Neuronal stem cell (in vitro differentiated cells): Measurements from ENCODE around the gene ATM.
"Not testable (repeated sequence)": the region's sequence is repeated elsewhere in the genome, so short reads cannot be mapped to it uniquely, and the experiment has no call there.

Experiments used
- DNase-seq: peaks from one replicate; pipeline ENCODE4 v3.0.0-alpha.2; 2013; ENCODE audit warnings: low spot score
- H2AFZ ChIP-seq: one replicate; pipeline ENCODE4 v1.6.1; 2013; ENCODE audit warnings: mild to moderate bottlenecking, low read length, inconsistent platforms
- H2AK5ac ChIP-seq: 2 replicates; pipeline ENCODE4 v1.6.1; 2013; ENCODE audit warnings: low read depth, mild to moderate bottlenecking, inconsistent platforms, low read length, moderate library complexity, mixed read lengths
- H2BK120ac ChIP-seq: 2 replicates; pipeline ENCODE4 v1.6.1; 2013; ENCODE audit warnings: low read depth, mild to moderate bottlenecking, inconsistent platforms, low read length, moderate library complexity, mixed read lengths
- H2BK12ac ChIP-seq: one replicate; pipeline ENCODE4 v1.6.1; 2013; ENCODE audit warnings: low read length, inconsistent platforms
- H2BK15ac ChIP-seq: 2 replicates; pipeline ENCODE4 v1.6.1; 2013; ENCODE audit warnings: mild to moderate bottlenecking, low read length, inconsistent platforms, mixed read lengths
- H2BK5ac ChIP-seq: one replicate; pipeline ENCODE4 v1.6.1; 2013; ENCODE audit warnings: inconsistent platforms, mild to moderate bottlenecking, low read length, moderate library complexity
- H3K14ac ChIP-seq: one replicate; pipeline ENCODE4 v1.6.1; 2013; ENCODE audit warnings: low read length, inconsistent platforms
- H3K18ac ChIP-seq: 2 replicates; pipeline ENCODE4 v1.6.1; 2013; ENCODE audit warnings: low read length, inconsistent platforms
- H3K23ac ChIP-seq: 2 replicates; pipeline ENCODE4 v1.6.1; 2013; ENCODE audit warnings: low read depth, mild to moderate bottlenecking, mixed read lengths, low read length, inconsistent platforms; ENCODE audit not compliant: poor library complexity
- H3K27ac ChIP-seq: replicated peaks from 3 replicates; pipeline ENCODE4 v1.5.1; 2013; ENCODE audit warnings: low read length, inconsistent platforms
- H3K27me3 ChIP-seq, 3 experiments: 2 replicates each; pipeline ENCODE4 v1.6.1; 2013; ENCODE audit warnings: low read length in 3 of 3, mild to moderate bottlenecking in 2 of 3, inconsistent platforms in 1 of 3, low read depth in 1 of 3, mixed read lengths in 1 of 3, moderate library complexity in 1 of 3; ENCODE audit not compliant: control insufficient read depth in 3 of 3, insufficient read depth in 3 of 3
- H3K36me3 ChIP-seq, 2 donors: replicated peaks in 1 of 2; 2 replicates each; pipeline ENCODE4 v1.6.1; 2013; ENCODE audit warnings: low read length in 2 of 2; ENCODE audit not compliant: control insufficient read depth in 2 of 2, insufficient read depth in 2 of 2
- H3K4ac ChIP-seq: 2 replicates; pipeline ENCODE4 v1.6.1; 2013; ENCODE audit warnings: inconsistent platforms, mild to moderate bottlenecking, low read length, moderate library complexity
- H3K4me1 ChIP-seq, 2 donors: 1 replicate in 1 of 2; 2 replicates in 1 of 2; pipeline ENCODE4 v1.6.1; 2013; ENCODE audit warnings: low read length in 2 of 2, low read depth in 1 of 2; ENCODE audit not compliant: control insufficient read depth in 2 of 2, insufficient read depth in 1 of 2
- H3K4me2 ChIP-seq: one replicate; pipeline ENCODE4 v1.6.1; 2013; ENCODE audit warnings: mild to moderate bottlenecking, low read length, inconsistent platforms; ENCODE audit not compliant: insufficient read depth, poor library complexity, severe bottlenecking
- H3K4me3 ChIP-seq, 2 donors: 2 replicates each; pipeline ENCODE4 v1.5.1; 2013; ENCODE audit warnings: low read length in 2 of 2, mild to moderate bottlenecking in 2 of 2, inconsistent platforms in 1 of 2, moderate library complexity in 1 of 2
- H3K79me1 ChIP-seq: one replicate; pipeline ENCODE4 v1.6.1; 2013; ENCODE audit warnings: low read depth, mild to moderate bottlenecking, inconsistent platforms, low read length, moderate library complexity
- H3K9ac ChIP-seq: one replicate; pipeline ENCODE4 v1.6.1; 2013; ENCODE audit warnings: mild to moderate bottlenecking, low read depth, low read length, inconsistent platforms; ENCODE audit not compliant: poor library complexity
- H3K9me3 ChIP-seq, 2 donors: replicated peaks in 1 of 2; 2 replicates each; pipeline versions ENCODE3 to v1.6.1; 2013; ENCODE audit warnings: low read length in 2 of 2, mild to moderate bottlenecking in 2 of 2, inconsistent platforms in 1 of 2, low read depth in 1 of 2, mixed read lengths in 1 of 2, moderate library complexity in 1 of 2; ENCODE audit not compliant: control insufficient read depth in 2 of 2, insufficient read depth in 1 of 2
- H4K8ac ChIP-seq: one replicate; pipeline ENCODE4 v1.6.1; 2013; ENCODE audit warnings: low read depth, mild to moderate bottlenecking, inconsistent platforms, low read length, moderate library complexity
- H4K91ac ChIP-seq: one replicate; pipeline ENCODE4 v1.6.1; 2013; ENCODE audit warnings: low read length, low read depth, mild to moderate bottlenecking, inconsistent platforms; ENCODE audit not compliant: poor library complexity
- WGBS, 2 donors: extraction: QIAGEN DNeasy Blood & Tissue Kit; methylation state at CpG; one replicate each; pipeline ENCODE4 v1.1.7; 2013; ENCODE audit warnings: missing lambda C conversion rate in 2 of 2, mixed read lengths in 1 of 2; ENCODE audit not compliant: insufficient read length in 2 of 2, insufficient replicate concordance in 1 of 2; ENCODE audit errors: extremely low coverage in 2 of 2; 5-methylcytosine and 5-hydroxymethylcytosine counted together

ATM gene

DNA sequence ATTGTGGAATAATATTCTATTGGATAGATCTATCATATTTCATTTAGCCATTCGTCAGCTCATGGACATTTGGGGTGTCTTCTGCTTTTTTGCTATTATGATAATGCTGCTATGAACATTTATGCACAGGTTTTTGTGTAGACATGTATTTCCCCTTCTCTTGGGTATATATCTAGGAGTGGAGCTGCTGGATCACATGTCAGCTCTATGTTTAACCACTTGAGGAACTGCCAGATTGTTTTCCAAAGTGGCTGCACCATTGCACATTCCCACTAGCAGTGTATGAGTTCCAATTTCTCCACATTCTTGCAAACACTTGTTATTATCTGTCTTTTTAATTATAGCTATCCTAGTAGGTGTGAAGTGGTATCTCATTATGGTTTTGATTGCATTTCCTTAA lies 169.5 kb downstream of the ATM start:
- Histone ChIP-seq H3K79me1 (no peaks in the 10 kb centered on the region), H2BK120ac (no peak overlapping the region), H4K8ac (no peak overlapping the region), H3K27me3 (no peaks in the 10 kb centered on the region), H3K27ac (no peak overlapping the region), H3K36me3 (no peaks in the 10 kb centered on the region), H2AK5ac (no peak overlapping the region), H2BK12ac (no peak overlapping the region), H3K9me3 (no peaks in the 10 kb centered on the region), H3K4ac (no peak overlapping the region), H3K9ac (no peak overlapping the region), H2BK5ac (no peak overlapping the region), H3K4me1 (no peaks in the 10 kb centered on the region), H3K23ac (no peak overlapping the region), H2AFZ (no peak overlapping the region), H2BK15ac (no peak overlapping the region), H3K4me2 (no peak overlapping the region), H4K91ac (no peak overlapping the region), H3K14ac (no peak overlapping the region), H3K18ac (no peak overlapping the region), H3K4me3 (no peak overlapping the region)
- DNase-seq: no peak
- WGBS, 2 donors: no CpG with 5 or more reads among the region's 1 CpG

- Histone ChIP-seq H3K23ac (no peak overlapping the region), H3K4me2 (no peak overlapping the region), H2AFZ (no peak overlapping the region), H2BK12ac (no peak overlapping the region), H2BK15ac (no peak overlapping the region), H4K8ac (no peak overlapping the region), H3K9ac (no peak overlapping the region), H3K27me3 (no peaks in the 10 kb centered on the region), H2AK5ac (no peak overlapping the region), H3K14ac (no peak overlapping the region), H3K36me3 (no peaks in the 10 kb centered on the region), H2BK120ac (no peak overlapping the region), H3K27ac (no peak overlapping the region), H4K91ac (no peak overlapping the region), H3K9me3 (no peaks in the 10 kb centered on the region), H3K4me3 (no peak overlapping the region), H3K4me1 (no peaks in the 10 kb centered on the region), H3K79me1 (no peaks in the 10 kb centered on the region), H3K18ac (no peak overlapping the region), H2BK5ac (no peak overlapping the region), H3K4ac (no peak overlapping the region)
- WGBS, 2 donors: no CpG with 5 or more reads among the region's 1 CpG
- no peak for DNase-seq
These were observed 170.2 kb downstream of the ATM start for GRCh38 chr11:108393046-108393445.

DNA sequence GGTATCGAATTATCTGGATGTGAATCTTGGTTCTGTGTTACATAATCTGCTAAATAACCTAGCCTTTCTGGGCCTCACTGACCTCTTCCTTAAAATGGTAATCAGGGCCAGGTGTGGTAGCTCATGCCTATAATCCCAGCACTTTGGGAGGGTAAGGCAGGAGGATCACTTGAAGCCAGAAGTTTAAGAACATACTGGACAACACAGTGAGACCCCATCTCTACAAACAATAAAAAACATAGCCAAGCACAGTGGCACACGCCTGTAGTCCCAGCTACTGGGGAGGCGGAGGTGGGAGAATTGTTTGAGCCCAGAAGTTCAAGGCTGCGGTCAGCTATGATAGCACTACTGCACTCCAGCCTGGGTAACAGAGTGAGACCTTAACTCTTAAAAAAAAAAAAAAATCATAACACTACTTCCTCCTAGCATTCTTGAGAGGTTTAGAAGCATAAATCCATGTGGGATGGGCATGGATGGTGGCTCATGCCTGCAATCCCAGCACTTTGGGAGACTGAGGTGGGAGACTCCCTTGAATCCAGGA lies 171.9 kb downstream of the ATM start:
- WGBS, 2 donors: no CpG with 5 or more reads among the region's 4 CpGs
- no peak overlapping the region for H3K4me2 ChIP-seq
- no peak for DNase-seq

GRCh38 chr11:108396672-108397071 lies 173.8 kb downstream of the ATM start:
- not testable (repeated sequence) for H2BK15ac ChIP-seq, H4K91ac ChIP-seq, H3K14ac ChIP-seq, H3K4ac ChIP-seq, H3K4me1 ChIP-seq, H2BK120ac ChIP-seq, H3K79me1 ChIP-seq, H2BK12ac ChIP-seq, H3K18ac ChIP-seq, H3K27ac ChIP-seq, H3K4me2 ChIP-seq, H4K8ac ChIP-seq, H3K23ac ChIP-seq, H3K9me3 ChIP-seq, H2AFZ ChIP-seq, H2AK5ac ChIP-seq, H2BK5ac ChIP-seq, DNase-seq, H3K27me3 ChIP-seq, H3K9ac ChIP-seq, H3K36me3 ChIP-seq, H3K4me3 ChIP-seq
- no CpG with 5 or more reads among the region's 6 CpGs for WGBS, 2 donors

More for the DNA sequence above, 171.9 kb downstream of the ATM start:
- no peaks in the 10 kb centered on the region for H3K4me1 ChIP-seq
- no peak overlapping the region for H2BK12ac ChIP-seq
- H3K27ac ChIP-seq: no peak overlapping the region
- no peak overlapping the region for H3K9ac ChIP-seq
- H2BK120ac ChIP-seq: no peak overlapping the region
- no peak overlapping the region for H3K4ac ChIP-seq
- no peak overlapping the region for H4K8ac ChIP-seq
- H4K91ac ChIP-seq: no peak overlapping the region
- no peaks in the 10 kb centered on the region for H3K36me3 ChIP-seq
- H3K23ac ChIP-seq: no peak overlapping the region
- no peaks in the 10 kb centered on the region for H3K27me3 ChIP-seq
- no peak overlapping the region for H3K4me3 ChIP-seq
- no peak overlapping the region for H2AK5ac ChIP-seq
- no peaks in the 10 kb centered on the region for H3K79me1 ChIP-seq
- H3K14ac ChIP-seq: no peak overlapping the region
- H3K18ac ChIP-seq: no peak overlapping the region
- H2AFZ ChIP-seq: no peak overlapping the region
- H3K9me3 ChIP-seq: no peaks in the 10 kb centered on the region
- H2BK5ac ChIP-seq: no peak overlapping the region
- no peak overlapping the region for H2BK15ac ChIP-seq
